ENCODE data around the gene NELL2.
"Not testable (repeated sequence)": the region's sequence is repeated elsewhere in the genome, so short reads cannot be mapped to it uniquely, and the experiment has no call there.

NELL2 gene

GRCh38 chr12:44847888-44848702, 28.0 kb downstream of the NELL2 start:
- Histone ChIP-seq H3K4me1 (ENCODE audit: control insufficient read depth, insufficient read depth, low read length, unreplicated experiment) (no peaks in the 10 kb centered on the region), H2AFZ (ENCODE audit: low read length, unreplicated experiment) (no peak overlapping the region), H3K4me3 (ENCODE audit: low read depth, low read length) (no peak overlapping the region)

GRCh38 chr12:44847403-44847802, 28.7 kb downstream of the NELL2 start:
- 0 out of 2 replicates have a peak, but pooled peaks cover 9% of the 10 kb centered on the region for H3K27me3 ChIP-seq (ENCODE audit: insufficient read depth, low read length)
- no peaks in the 10 kb centered on the region for H3K36me3 ChIP-seq (ENCODE audit: insufficient read depth, low read length)
- H3K79me2 ChIP-seq (ENCODE audit: control insufficient read depth, insufficient read depth, low read length, unreplicated experiment) = no peaks in the 10 kb centered on the region
- no peak overlapping the region for H3K27ac ChIP-seq (ENCODE audit: low read depth, low read length)
- H3K4me1 ChIP-seq (ENCODE audit: control insufficient read depth, insufficient read depth, low read length, unreplicated experiment) = no peaks in the 10 kb centered on the region
- H3K4me3 ChIP-seq (ENCODE audit: low read depth, low read length) = no peak overlapping the region
- no peak overlapping the region for H2AFZ ChIP-seq (ENCODE audit: low read length, unreplicated experiment)

More at GRCh38 chr12:44847888-44848702, 28.0 kb downstream of the NELL2 start:
- Histone ChIP-seq H3K79me2 (ENCODE audit: control insufficient read depth, insufficient read depth, low read length, unreplicated experiment) (no peaks in the 10 kb centered on the region), H3K36me3 (ENCODE audit: insufficient read depth, low read length) (no peaks in the 10 kb centered on the region), H3K27ac (ENCODE audit: low read depth, low read length) (no peak overlapping the region), H3K27me3 (ENCODE audit: insufficient read depth, low read length) (0 out of 2 replicates have a peak, but pooled peaks cover 10% of the 10 kb centered on the region)

- H3K4me1 ChIP-seq (ENCODE audit: control insufficient read depth, insufficient read depth, low read length, unreplicated experiment) = no peaks in the 10 kb centered on the region
- H3K79me2 ChIP-seq (ENCODE audit: control insufficient read depth, insufficient read depth, low read length, unreplicated experiment) = no peaks in the 10 kb centered on the region
- no peaks in the 10 kb centered on the region for H3K36me3 ChIP-seq (ENCODE audit: insufficient read depth, low read length)
- H3K4me3 ChIP-seq (ENCODE audit: low read depth, low read length) = no peak overlapping the region
- H2AFZ ChIP-seq (ENCODE audit: low read length, unreplicated experiment) = no peak overlapping the region
- no peak overlapping the region for H3K27ac ChIP-seq (ENCODE audit: low read depth, low read length)
- 0 out of 2 replicates have a peak, but pooled peaks cover 3% of the 10 kb centered on the region for H3K27me3 ChIP-seq (ENCODE audit: insufficient read depth, low read length)
These were observed 29.3 kb downstream of the NELL2 start for GRCh38 chr12:44846826-44847225.

GRCh38 chr12:44842669-44843068, 33.4 kb downstream of the NELL2 start:
- Histone ChIP-seq H3K4me1 (ENCODE audit: control insufficient read depth, insufficient read depth, low read length, unreplicated experiment) (no peaks in the 10 kb centered on the region), H3K27ac (ENCODE audit: low read depth, low read length) (no peak overlapping the region), H3K79me2 (ENCODE audit: control insufficient read depth, insufficient read depth, low read length, unreplicated experiment) (no peaks in the 10 kb centered on the region)

GRCh38 chr12:44839785-44840184, 36.3 kb downstream of the NELL2 start:
- Histone ChIP-seq H3K27ac (ENCODE audit: low read depth, low read length) (no peak overlapping the region), H3K79me2 (ENCODE audit: control insufficient read depth, insufficient read depth, low read length, unreplicated experiment) (no peaks in the 10 kb centered on the region), H3K4me1 (ENCODE audit: control insufficient read depth, insufficient read depth, low read length, unreplicated experiment) (no peaks in the 10 kb centered on the region)

More at GRCh38 chr12:44842669-44843068, 33.4 kb downstream of the NELL2 start:
- Histone ChIP-seq H3K4me3 (ENCODE audit: low read depth, low read length) (no peak overlapping the region), H3K36me3 (ENCODE audit: insufficient read depth, low read length) (no peaks in the 10 kb centered on the region), H3K27me3 (ENCODE audit: insufficient read depth, low read length) (no peaks in the 10 kb centered on the region), H2AFZ (ENCODE audit: low read length, unreplicated experiment) (no peak overlapping the region)

GRCh38 chr12:44837114-44837755, 38.9 kb downstream of the NELL2 start:
- Histone ChIP-seq H2AFZ (ENCODE audit: low read length, unreplicated experiment) (no peak overlapping the region), H3K4me3 (ENCODE audit: low read depth, low read length) (no peak overlapping the region), H3K4me1 (ENCODE audit: control insufficient read depth, insufficient read depth, low read length, unreplicated experiment) (no peaks in the 10 kb centered on the region), H3K79me2 (ENCODE audit: control insufficient read depth, insufficient read depth, low read length, unreplicated experiment) (no peaks in the 10 kb centered on the region), H3K27me3 (ENCODE audit: insufficient read depth, low read length) (no peaks in the 10 kb centered on the region), H3K27ac (ENCODE audit: low read depth, low read length) (no peak overlapping the region), H3K36me3 (ENCODE audit: insufficient read depth, low read length) (no peaks in the 10 kb centered on the region)

More at GRCh38 chr12:44839785-44840184, 36.3 kb downstream of the NELL2 start:
- Histone ChIP-seq H3K27me3 (ENCODE audit: insufficient read depth, low read length) (no peaks in the 10 kb centered on the region), H3K4me3 (ENCODE audit: low read depth, low read length) (no peak overlapping the region), H2AFZ (ENCODE audit: low read length, unreplicated experiment) (no peak overlapping the region), H3K36me3 (ENCODE audit: insufficient read depth, low read length) (no peaks in the 10 kb centered on the region)

GRCh38 chr12:44835641-44836379, 40.3 kb downstream of the NELL2 start:
- Histone ChIP-seq H3K4me3 (ENCODE audit: low read depth, low read length) (no peak overlapping the region), H2AFZ (ENCODE audit: low read length, unreplicated experiment) (no peak overlapping the region), H3K79me2 (ENCODE audit: control insufficient read depth, insufficient read depth, low read length, unreplicated experiment) (no peaks in the 10 kb centered on the region), H3K36me3 (ENCODE audit: insufficient read depth, low read length) (no peaks in the 10 kb centered on the region), H3K27ac (ENCODE audit: low read depth, low read length) (no peak overlapping the region), H3K4me1 (ENCODE audit: control insufficient read depth, insufficient read depth, low read length, unreplicated experiment) (no peaks in the 10 kb centered on the region), H3K27me3 (ENCODE audit: insufficient read depth, low read length) (no peaks in the 10 kb centered on the region)

GRCh38 chr12:44834996-44835395, 41.1 kb downstream of the NELL2 start:
- H3K27me3 ChIP-seq (ENCODE audit: insufficient read depth, low read length); H3K4me1 ChIP-seq (ENCODE audit: control insufficient read depth, insufficient read depth, low read length, unreplicated experiment); H3K27ac ChIP-seq (ENCODE audit: low read depth, low read length); H3K36me3 ChIP-seq (ENCODE audit: insufficient read depth, low read length); H3K4me3 ChIP-seq (ENCODE audit: low read depth, low read length); H2AFZ ChIP-seq (ENCODE audit: low read length, unreplicated experiment); H3K79me2 ChIP-seq (ENCODE audit: control insufficient read depth, insufficient read depth, low read length, unreplicated experiment): not testable (repeated sequence)

GRCh38 chr12:44833561-44833960, 42.6 kb downstream of the NELL2 start:
- H3K27me3 ChIP-seq (ENCODE audit: insufficient read depth, low read length) = no peaks in the 10 kb centered on the region
- H3K36me3 ChIP-seq (ENCODE audit: insufficient read depth, low read length) = no peaks in the 10 kb centered on the region
- no peaks in the 10 kb centered on the region for H3K79me2 ChIP-seq (ENCODE audit: control insufficient read depth, insufficient read depth, low read length, unreplicated experiment)
- no peaks in the 10 kb centered on the region for H3K4me1 ChIP-seq (ENCODE audit: control insufficient read depth, insufficient read depth, low read length, unreplicated experiment)
- no peak overlapping the region for H3K4me3 ChIP-seq (ENCODE audit: low read depth, low read length)
- H2AFZ ChIP-seq (ENCODE audit: low read length, unreplicated experiment) = no peak overlapping the region
- H3K27ac ChIP-seq (ENCODE audit: low read depth, low read length) = no peak overlapping the region

- no peak overlapping the region for H2AFZ ChIP-seq (ENCODE audit: low read length, unreplicated experiment)
- no peaks in the 10 kb centered on the region for H3K36me3 ChIP-seq (ENCODE audit: insufficient read depth, low read length)
- H3K27ac ChIP-seq (ENCODE audit: low read depth, low read length) = no peak overlapping the region
- no peaks in the 10 kb centered on the region for H3K4me1 ChIP-seq (ENCODE audit: control insufficient read depth, insufficient read depth, low read length, unreplicated experiment)
- H3K4me3 ChIP-seq (ENCODE audit: low read depth, low read length) = no peak overlapping the region
- H3K79me2 ChIP-seq (ENCODE audit: control insufficient read depth, insufficient read depth, low read length, unreplicated experiment) = no peaks in the 10 kb centered on the region
- H3K27me3 ChIP-seq (ENCODE audit: insufficient read depth, low read length) = no peaks in the 10 kb centered on the region
These were observed 45.5 kb downstream of the NELL2 start for GRCh38 chr12:44830566-44831055.

All from ACC112 (cell line).